ENCODE measurements around the gene MTMR11.
"Not testable (repeated sequence)": the region's sequence is repeated elsewhere in the genome, so short reads cannot be mapped to it uniquely, and the experiment has no call there.

Gene MTMR11

DNA sequence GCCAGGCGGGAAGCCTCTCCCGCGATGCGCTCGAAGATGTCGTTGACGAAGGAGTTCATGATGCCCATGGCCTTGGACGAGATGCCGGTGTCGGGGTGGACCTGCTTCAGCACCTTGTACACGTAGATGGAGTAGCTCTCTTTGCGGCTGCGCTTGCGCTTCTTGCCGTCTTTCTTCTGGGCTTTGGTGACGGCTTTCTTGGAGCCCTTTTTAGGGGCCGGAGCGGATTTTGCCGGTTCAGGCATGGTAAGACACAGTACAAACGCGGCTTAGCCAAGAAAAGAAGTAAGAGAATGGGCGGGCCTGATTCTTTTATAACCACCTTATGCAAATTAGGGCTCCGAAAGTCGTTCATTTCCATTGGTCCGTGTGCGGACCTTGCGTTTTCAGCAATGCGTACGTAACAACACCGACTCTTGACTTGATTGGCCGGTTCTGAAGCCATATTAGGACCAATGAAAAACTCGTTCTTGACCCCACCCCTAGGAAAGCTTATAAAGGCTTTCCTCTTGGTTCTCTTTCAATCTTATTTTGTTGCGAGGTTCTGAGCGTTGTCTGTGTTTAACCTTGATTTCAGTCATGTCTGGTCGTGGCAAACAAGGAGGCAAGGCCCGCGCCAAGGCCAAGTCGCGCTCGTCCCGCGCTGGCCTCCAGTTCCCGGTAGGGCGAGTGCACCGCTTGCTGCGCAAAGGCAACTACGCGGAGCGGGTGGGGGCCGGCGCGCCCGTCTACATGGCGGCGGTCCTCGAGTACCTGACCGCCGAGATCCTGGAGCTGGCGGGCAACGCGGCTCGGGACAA, 50.1 kb downstream of the MTMR11 start:
- no peak overlapping the region for H4K91ac ChIP-seq (ENCODE audit: low read depth, low read length, poor library complexity)
- peak overlapping the region; percentile 79 for H3K4me2 ChIP-seq (ENCODE audit: insufficient read depth, low read length, poor library complexity, severe bottlenecking)
- peak overlapping the region; percentile 95 for H3K18ac ChIP-seq (ENCODE audit: low read length)
- no peak overlapping the region for H2BK12ac ChIP-seq (ENCODE audit: low read length)
- peak overlapping the region; percentile 97 for H3K23ac ChIP-seq (ENCODE audit: low read depth, low read length, poor library complexity)
- H3K9ac ChIP-seq (ENCODE audit: low read depth, low read length, poor library complexity), result peak overlapping the region; percentile 88
- no peak overlapping the region for H4K8ac ChIP-seq (ENCODE audit: low read depth, low read length)
- no peaks in the 10 kb centered on the region for H3K27me3 ChIP-seq (ENCODE audit: control insufficient read depth in 3 of 3, insufficient read depth in 3 of 3, low read depth in 1 of 3, low read length in 3 of 3)
- no peaks in the 10 kb centered on the region for H3K79me1 ChIP-seq (ENCODE audit: low read depth, low read length)
- no peak overlapping the region for H3K4ac ChIP-seq (ENCODE audit: low read length)
- peak; percentile 97 for DNase-seq (ENCODE audit: low spot score)
- peaks cover 4 to 14% of the 10 kb centered on the region in 2 donors for H3K4me1 ChIP-seq (ENCODE audit: control insufficient read depth in 2 of 2, insufficient read depth in 1 of 2, low read depth in 1 of 2, low read length in 2 of 2)
- H2BK120ac ChIP-seq (ENCODE audit: low read depth, low read length), result no peak overlapping the region
- no peaks in the 10 kb centered on the region for H3K36me3 ChIP-seq (replicated peaks in 1 of 2; ENCODE audit: control insufficient read depth in 2 of 2, insufficient read depth in 2 of 2, low read length in 2 of 2)
- H3K9me3 ChIP-seq (replicated peaks in 1 of 2; ENCODE audit: control insufficient read depth in 2 of 2, insufficient read depth in 1 of 2, low read depth in 1 of 2, low read length in 2 of 2), result no peaks in the 10 kb centered on the region
- WGBS, 2 donors (ENCODE audit: extremely low coverage in 2 of 2, insufficient read length in 2 of 2, insufficient replicate concordance in 1 of 2), result no CpG with 5 or more reads among the region's 62 CpGs
- H2BK15ac ChIP-seq (ENCODE audit: low read length), result no peak overlapping the region
- H3K4me3 ChIP-seq (ENCODE audit: low read length in 2 of 2), result peak overlapping the region; percentile 76 to 93
- peak overlapping the region; percentile 91 for H3K27ac ChIP-seq (replicated peaks; ENCODE audit: low read length)
- H2BK5ac ChIP-seq (ENCODE audit: low read length), result no peak overlapping the region
- peak overlapping the region; percentile 42 for H3K14ac ChIP-seq (ENCODE audit: low read length)
- H2AFZ ChIP-seq (ENCODE audit: low read length), result no peak overlapping the region
- H2AK5ac ChIP-seq (ENCODE audit: low read depth, low read length), result no peak overlapping the region

DNA sequence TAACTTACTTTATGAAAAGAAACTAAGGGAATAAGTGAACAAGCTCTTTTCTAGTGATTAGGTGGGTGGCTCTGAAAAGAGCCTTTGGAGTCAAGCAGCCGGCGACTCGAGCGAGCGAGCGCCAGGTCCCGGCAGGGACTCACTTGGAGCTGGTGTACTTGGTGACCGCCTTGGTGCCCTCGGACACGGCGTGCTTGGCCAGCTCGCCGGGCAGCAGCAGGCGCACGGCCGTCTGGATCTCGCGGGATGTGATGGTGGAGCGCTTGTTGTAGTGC, 50.6 kb downstream of the MTMR11 start:
- H3K4ac ChIP-seq (ENCODE audit: low read length); H2BK5ac ChIP-seq (ENCODE audit: low read length); H4K8ac ChIP-seq (ENCODE audit: low read depth, low read length); H2AK5ac ChIP-seq (ENCODE audit: low read depth, low read length); H3K14ac ChIP-seq (ENCODE audit: low read length); H2BK15ac ChIP-seq (ENCODE audit: low read length); H3K36me3 ChIP-seq (replicated peaks in 1 of 2; ENCODE audit: control insufficient read depth in 2 of 2, insufficient read depth in 2 of 2, low read length in 2 of 2); H2AFZ ChIP-seq (ENCODE audit: low read length); H3K27me3 ChIP-seq (ENCODE audit: control insufficient read depth in 3 of 3, insufficient read depth in 3 of 3, low read depth in 1 of 3, low read length in 3 of 3); H2BK120ac ChIP-seq (ENCODE audit: low read depth, low read length); H3K79me1 ChIP-seq (ENCODE audit: low read depth, low read length); H4K91ac ChIP-seq (ENCODE audit: low read depth, low read length, poor library complexity); H3K18ac ChIP-seq (ENCODE audit: low read length); H2BK12ac ChIP-seq (ENCODE audit: low read length); DNase-seq (ENCODE audit: low spot score); H3K9me3 ChIP-seq (replicated peaks in 1 of 2; ENCODE audit: control insufficient read depth in 2 of 2, insufficient read depth in 1 of 2, low read depth in 1 of 2, low read length in 2 of 2): not testable (repeated sequence)
- Histone ChIP-seq H3K27ac (replicated peaks; ENCODE audit: low read length) (peak overlapping the region; percentile 78), H3K9ac (ENCODE audit: low read depth, low read length, poor library complexity) (peak overlapping the region; percentile 77), H3K4me1 (ENCODE audit: control insufficient read depth in 2 of 2, insufficient read depth in 1 of 2, low read depth in 1 of 2, low read length in 2 of 2) (peaks cover 4 to 14% of the 10 kb centered on the region in 2 donors), H3K23ac (ENCODE audit: low read depth, low read length, poor library complexity) (peak overlapping the region; percentile 92), H3K4me3 (ENCODE audit: low read length in 2 of 2) (peak overlapping the region; percentile 76 to 86), H3K4me2 (ENCODE audit: insufficient read depth, low read length, poor library complexity, severe bottlenecking) (peak overlapping the region; percentile 79)
- WGBS, 2 donors (ENCODE audit: extremely low coverage in 2 of 2, insufficient read length in 2 of 2, insufficient replicate concordance in 1 of 2), result no CpG with 5 or more reads among the region's 19 CpGs

DNA sequence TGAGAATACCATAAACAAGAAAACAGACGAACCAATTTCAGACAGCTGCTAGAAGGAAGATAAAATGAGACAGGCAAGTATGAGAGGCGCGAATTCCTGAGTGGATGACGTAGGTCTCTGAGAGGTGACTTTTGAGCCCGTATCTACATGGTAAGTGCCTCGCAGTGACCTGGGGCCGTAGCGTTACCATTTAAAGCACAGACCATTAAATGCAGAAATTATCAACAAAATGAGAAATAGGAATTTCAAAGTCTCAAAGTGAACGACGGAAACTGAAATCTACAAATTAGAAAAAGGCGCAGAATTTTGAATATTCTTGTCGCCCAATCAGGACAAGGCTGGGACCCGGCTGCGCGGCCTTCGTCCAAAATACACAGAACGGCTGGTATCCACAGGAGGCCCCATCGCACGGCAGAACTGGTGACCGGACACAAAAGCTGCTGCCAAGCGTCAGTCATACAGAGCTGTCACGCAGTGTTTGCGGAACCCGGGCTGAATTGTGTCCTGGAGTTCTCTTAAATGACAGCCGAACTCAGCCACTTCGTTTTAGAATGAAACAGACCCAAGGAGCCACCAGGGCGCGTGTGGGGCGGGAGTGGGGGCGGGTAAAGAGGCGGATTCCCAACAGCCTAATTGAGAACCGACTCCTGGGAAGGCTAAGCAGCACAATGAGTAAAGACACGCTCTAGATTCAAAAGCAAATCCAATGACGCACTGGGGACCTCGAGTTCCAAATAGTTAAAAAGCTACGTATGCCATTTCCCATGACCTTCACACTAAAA, 51.1 kb downstream of the MTMR11 start:
- peak overlapping the region; percentile 76 to 86 for H3K4me3 ChIP-seq (ENCODE audit: low read length in 2 of 2)
- H2BK15ac ChIP-seq (ENCODE audit: low read length), result no peak overlapping the region
- no peak overlapping the region for H2BK12ac ChIP-seq (ENCODE audit: low read length)
- no peak overlapping the region for H2AK5ac ChIP-seq (ENCODE audit: low read depth, low read length)
- H4K91ac ChIP-seq (ENCODE audit: low read depth, low read length, poor library complexity), result no peak overlapping the region
- peak overlapping the region; percentile 65 for H3K9ac ChIP-seq (ENCODE audit: low read depth, low read length, poor library complexity)
- H3K27ac ChIP-seq (replicated peaks; ENCODE audit: low read length), result peak overlapping the region; percentile 78
- H2BK5ac ChIP-seq (ENCODE audit: low read length), result no peak overlapping the region
- peak overlapping the region; percentile 79 for H3K4me2 ChIP-seq (ENCODE audit: insufficient read depth, low read length, poor library complexity, severe bottlenecking)
- peaks cover 4 to 14% of the 10 kb centered on the region in 2 donors for H3K4me1 ChIP-seq (ENCODE audit: control insufficient read depth in 2 of 2, insufficient read depth in 1 of 2, low read depth in 1 of 2, low read length in 2 of 2)
- no peak overlapping the region for H3K14ac ChIP-seq (ENCODE audit: low read length)
- H2AFZ ChIP-seq (ENCODE audit: low read length), result no peak overlapping the region
- no peaks in the 10 kb centered on the region for H3K79me1 ChIP-seq (ENCODE audit: low read depth, low read length)
- no peaks in the 10 kb centered on the region for H3K27me3 ChIP-seq (ENCODE audit: control insufficient read depth in 3 of 3, insufficient read depth in 3 of 3, low read depth in 1 of 3, low read length in 3 of 3)
- no peak overlapping the region for H2BK120ac ChIP-seq (ENCODE audit: low read depth, low read length)
- DNase-seq (ENCODE audit: low spot score), result peak; percentile 69
- H3K4ac ChIP-seq (ENCODE audit: low read length), result no peak overlapping the region
- no peak overlapping the region for H3K18ac ChIP-seq (ENCODE audit: low read length)
- peak overlapping the region; percentile 47 for H3K23ac ChIP-seq (ENCODE audit: low read depth, low read length, poor library complexity)
- WGBS, 2 donors (ENCODE audit: extremely low coverage in 2 of 2, insufficient read length in 2 of 2, insufficient replicate concordance in 1 of 2), result no CpG with 5 or more reads among the region's 36 CpGs
- H3K9me3 ChIP-seq (replicated peaks in 1 of 2; ENCODE audit: control insufficient read depth in 2 of 2, insufficient read depth in 1 of 2, low read depth in 1 of 2, low read length in 2 of 2), result no peaks in the 10 kb centered on the region
- H3K36me3 ChIP-seq (replicated peaks in 1 of 2; ENCODE audit: control insufficient read depth in 2 of 2, insufficient read depth in 2 of 2, low read length in 2 of 2), result no peaks in the 10 kb centered on the region
- H4K8ac ChIP-seq (ENCODE audit: low read depth, low read length), result no peak overlapping the region
